Stimulated activated CD8-positive, alpha-beta memory T cell treated with anti-CD3 and anti-CD28 coated beads, Interleukin-15, amount 100 ng/mL, for 48 hours (primary cell): Measurements from ENCODE around the gene ADAMTSL1.
A peak's percentile ranks its signal among the peaks of the same experiment; 100 is the strongest.

Source experiments
- DNase-seq, 2 donors: peaks; one replicate each; pipeline ENCODE4 v3.0.0-alpha.2; 2020; ENCODE audit warnings: low read depth in 2 of 2

ADAMTSL1 gene

GRCh38 chr9:18473652-18474279, at the start of gene ADAMTSL1:
ADAMTSL1 (plus strand) TSS chr9:18474153; CDS start chr9:18474233, 80 bp downstream.
- DNase-seq, result no peak

DNA sequence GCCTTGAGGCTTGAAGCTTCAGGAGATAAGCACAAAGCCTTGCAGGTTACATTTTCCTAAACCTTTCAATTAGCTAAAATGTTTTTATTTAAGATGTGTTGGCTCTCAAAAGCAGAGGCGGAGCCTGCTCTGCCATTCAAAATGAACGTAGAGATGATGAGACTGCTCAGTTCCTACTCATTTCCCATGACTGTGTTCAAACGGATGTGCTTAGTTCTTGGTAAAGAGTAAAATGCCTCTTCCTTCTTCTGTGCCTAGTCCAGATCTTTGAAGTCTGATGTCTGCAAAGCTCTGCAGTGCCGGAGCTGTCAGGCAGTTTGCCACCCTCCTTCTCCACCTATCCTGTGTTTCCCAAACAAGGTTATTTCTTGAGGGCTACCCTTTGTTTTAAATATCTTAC, 46.3 kb upstream of the ADAMTSL1 start:
- DNase-seq, result no peak

GRCh38 chr9:18428661-18429060, 45.3 kb upstream of the ADAMTSL1 start:
- DNase-seq, result no peak

DNA sequence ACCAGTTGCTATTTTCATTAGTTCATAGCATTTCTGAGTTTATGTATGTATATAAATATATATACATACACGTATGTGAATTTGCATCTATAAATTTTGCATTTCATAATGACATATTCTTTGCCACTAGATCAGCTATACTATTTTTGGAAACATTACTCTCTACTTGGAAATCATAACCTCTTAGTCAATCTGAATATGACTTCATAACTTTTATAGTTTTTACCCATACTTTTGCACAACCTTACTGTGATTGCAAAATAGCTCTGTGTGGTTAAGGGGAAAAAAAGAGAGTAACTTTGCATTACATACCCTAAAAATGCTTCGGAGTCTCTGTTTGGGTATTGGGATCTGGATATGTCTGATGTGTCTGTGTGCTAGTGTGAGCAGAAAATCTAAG, 44.9 kb upstream of the ADAMTSL1 start:
- no peak for DNase-seq

GRCh38 chr9:18433620-18434019, 40.3 kb upstream of the ADAMTSL1 start:
- no peak for DNase-seq

GRCh38 chr9:18437315-18438201, 36.4 kb upstream of the ADAMTSL1 start:
- DNase-seq, result no peak

- no peak for DNase-seq
Observed at GRCh38 chr9:18438300-18438925, 35.5 kb upstream of the ADAMTSL1 start.

- no peak for DNase-seq
Observed at GRCh38 chr9:18438951-18439350, 35.0 kb upstream of the ADAMTSL1 start.

DNA sequence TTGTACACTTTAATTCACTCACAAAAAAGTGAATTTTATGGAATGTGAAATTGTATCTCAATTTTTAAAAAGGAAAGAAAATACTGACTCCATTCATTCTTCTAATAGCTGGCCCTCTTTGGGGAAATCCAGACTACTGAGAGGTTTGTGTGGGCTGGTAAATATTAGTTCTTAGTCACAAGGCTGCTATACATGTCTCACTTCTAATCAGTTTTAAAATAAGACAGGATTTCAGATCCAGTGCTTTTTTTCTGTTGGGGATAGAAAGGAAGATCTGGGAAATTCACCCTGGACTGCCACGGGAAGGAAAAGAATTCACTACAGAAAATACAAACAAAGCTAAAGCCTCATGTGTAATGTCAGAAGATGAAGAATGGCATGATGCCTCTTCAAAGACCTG, 32.7 kb upstream of the ADAMTSL1 start:
- no peak for DNase-seq

DNA sequence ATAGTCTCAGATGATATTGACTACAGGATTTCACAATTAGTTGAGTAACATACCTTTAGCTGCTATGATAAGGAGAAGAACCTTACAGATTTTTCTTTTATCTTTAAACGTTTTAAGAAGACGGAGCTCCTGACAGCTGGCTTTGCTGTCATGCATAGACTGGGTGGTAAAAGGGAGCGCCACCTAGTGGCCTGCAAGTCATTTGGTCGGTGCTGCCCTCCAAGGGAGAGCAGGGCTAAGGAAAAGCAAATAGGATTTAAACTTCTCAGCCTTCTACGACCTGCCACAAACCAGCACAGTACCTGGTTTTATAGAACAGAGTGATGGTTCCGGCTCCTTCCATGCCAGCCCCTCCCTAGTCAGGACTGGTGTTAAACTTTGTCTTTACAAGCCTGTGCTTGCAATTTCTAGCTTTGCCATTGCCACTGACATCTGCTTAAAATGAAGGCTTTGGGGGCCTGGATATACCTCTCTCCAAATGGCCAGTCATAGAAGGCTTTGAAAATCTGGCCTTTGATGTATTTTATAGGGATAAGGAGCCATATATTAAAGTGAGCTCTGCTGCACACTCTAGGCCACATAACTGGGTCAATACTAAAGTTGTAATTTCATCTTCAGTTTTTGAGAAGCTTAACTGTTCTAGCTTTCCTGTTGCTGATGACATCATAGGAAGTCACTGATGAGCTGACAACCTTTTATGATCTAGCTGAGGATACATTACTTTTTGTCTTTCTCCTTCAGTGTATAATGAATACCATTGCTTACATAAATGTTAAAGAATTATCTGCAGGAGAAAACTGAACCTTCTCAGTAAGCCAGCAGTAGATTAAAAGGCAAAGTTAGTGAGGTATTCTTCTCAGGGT, 31.1 kb upstream of the ADAMTSL1 start:
- peak; percentile 4 to 16 for DNase-seq

DNA sequence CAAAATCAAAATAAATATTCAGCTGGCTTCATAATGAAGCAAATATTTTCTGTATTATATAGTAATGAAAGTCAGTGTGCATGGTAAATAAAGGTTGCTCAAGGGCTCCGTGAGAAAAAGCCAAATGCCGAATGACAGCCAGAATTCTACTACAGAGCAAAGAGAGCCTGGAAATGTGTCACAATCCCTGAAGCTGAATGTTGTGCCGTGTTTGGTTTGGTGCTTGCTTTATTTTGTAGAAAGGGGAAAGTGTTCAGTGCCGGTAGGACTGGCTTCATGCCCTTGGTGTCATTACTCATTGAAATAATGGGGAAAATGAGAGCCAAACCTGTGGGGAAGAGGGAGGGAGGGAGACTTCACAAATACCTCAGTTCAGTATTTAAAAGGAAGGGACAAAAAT, 26.8 kb upstream of the ADAMTSL1 start:
- no peak for DNase-seq

- DNase-seq, result no peak
Observed at GRCh38 chr9:18447541-18447940, 26.4 kb upstream of the ADAMTSL1 start.

DNA sequence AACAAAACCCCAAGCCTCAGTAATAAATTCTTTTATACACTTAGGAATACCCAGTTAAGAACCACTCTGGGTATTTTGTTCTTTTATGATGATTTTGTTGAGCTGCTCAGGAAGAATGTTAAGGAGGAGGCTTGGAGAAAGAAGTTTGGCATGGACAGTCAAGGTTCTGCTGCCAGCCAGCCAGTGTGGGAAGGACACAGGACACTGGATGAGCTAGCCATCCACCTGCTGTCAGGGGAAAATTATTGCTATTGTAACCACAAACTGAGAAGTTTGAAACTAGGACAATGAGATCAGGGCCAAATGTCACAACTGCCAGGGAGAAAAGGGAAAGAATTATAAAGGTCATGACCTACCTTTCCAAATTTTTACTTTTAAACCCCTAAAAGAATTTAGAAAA, 25.9 kb upstream of the ADAMTSL1 start:
- DNase-seq, result no peak

DNA sequence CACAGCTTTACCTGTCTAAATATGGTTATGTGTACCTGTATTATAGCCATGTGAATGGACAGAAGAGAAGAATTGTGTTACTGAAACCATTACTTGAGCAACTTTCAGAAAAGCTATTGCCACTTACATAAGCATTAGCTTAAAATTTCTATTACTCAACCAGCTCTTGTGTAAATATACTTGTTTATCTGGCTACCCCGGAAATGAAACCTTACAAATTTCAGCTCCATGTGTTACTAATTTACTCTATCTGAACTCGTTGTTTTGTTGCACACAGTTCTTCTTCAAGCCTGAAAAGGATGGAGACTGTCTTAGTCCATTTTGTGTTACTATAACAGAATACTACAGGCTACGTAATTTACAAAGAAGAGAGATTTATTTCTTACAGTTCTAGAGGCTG, 22.5 kb upstream of the ADAMTSL1 start:
- DNase-seq, result no peak

GRCh38 chr9:18452276-18452675, 21.7 kb upstream of the ADAMTSL1 start:
- no peak for DNase-seq

GRCh38 chr9:18456624-18457237, 17.2 kb upstream of the ADAMTSL1 start:
- no peak for DNase-seq

DNA sequence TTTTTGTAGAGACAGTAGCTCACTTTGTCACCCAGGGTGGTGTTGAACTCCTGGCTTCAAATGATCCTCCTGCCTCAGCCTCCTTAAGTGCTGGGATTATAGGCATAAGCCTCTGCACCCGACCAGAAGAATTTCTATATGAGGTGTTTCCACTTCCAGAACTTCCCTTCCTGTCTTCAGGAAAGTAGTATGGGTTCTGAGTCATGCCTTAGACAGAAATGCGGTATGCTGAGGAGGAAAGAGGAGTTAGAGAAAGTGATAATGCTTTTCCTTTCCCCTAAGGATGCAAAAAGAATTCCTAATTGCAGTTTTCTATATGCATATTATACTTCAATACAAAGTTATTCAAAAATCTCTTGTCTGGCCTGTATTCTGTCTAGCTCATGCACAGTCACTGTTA, 16.4 kb upstream of the ADAMTSL1 start:
- no peak for DNase-seq

GRCh38 chr9:18459962-18460584, 13.9 kb upstream of the ADAMTSL1 start:
- no peak for DNase-seq

- DNase-seq, result no peak
Observed at GRCh38 chr9:18461496-18461895, 12.5 kb upstream of the ADAMTSL1 start.

DNA sequence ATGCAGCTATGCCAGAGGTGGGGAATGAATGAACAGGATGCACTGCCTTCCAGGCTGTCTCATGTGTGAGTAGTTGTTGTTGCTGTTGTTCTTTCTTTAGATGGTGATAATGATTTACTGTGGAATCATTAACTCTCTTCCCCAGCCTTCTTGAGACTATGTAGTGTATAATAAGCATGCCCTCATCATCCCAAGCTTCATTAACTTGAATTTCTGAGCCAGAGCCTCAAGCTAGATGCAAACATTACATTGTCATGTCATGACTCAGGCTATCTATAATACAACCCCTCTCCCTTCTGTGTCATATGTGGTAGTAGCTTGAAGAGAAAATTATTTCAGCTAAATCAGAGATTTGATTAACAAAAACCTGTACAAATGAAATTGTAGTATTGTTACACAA, 10.0 kb upstream of the ADAMTSL1 start:
- DNase-seq, result no peak

GRCh38 chr9:18466101-18466500, 7.9 kb upstream of the ADAMTSL1 start:
- no peak for DNase-seq
